GM23248 (cell line): Measurements from ENCODE around the gene DMRT1. TPM values are rescaled to one million over a fixed set of nuclear protein-coding genes. Genes with fewer than 3 reads are reported as not detected.

Experiments used
- DNase-seq: peaks from one replicate; pipeline ENCODE4 v3.0.0-alpha.2; 2015
- H2AFZ ChIP-seq: fragments of 200-600 bp; sonication (generic); 2 replicates; pipeline ENCODE4 v1.6.1; 2016; ENCODE audit warnings: antibody characterized with exemption
- H3F3A ChIP-seq: fragments of 200-600 bp; sonication (generic); 2 replicates; pipeline ENCODE4 v1.6.1; 2016; ENCODE audit warnings: mild to moderate bottlenecking, antibody characterized with exemption, mixed run types; ENCODE audit not compliant: insufficient read depth
- H3K27ac ChIP-seq: fragments of 200-600 bp; sonication (generic); 2 replicates; pipeline ENCODE4 v1.5.1; 2016; ENCODE audit warnings: mild to moderate bottlenecking
- H3K27me3 ChIP-seq: fragments of 200-600 bp; sonication (generic); replicated peaks from 2 replicates; pipeline ENCODE4 v1.6.1; 2016; ENCODE audit warnings: mild to moderate bottlenecking; ENCODE audit not compliant: insufficient read depth
- H3K36me3 ChIP-seq: fragments of 200-600 bp; sonication (generic); 2 replicates; pipeline ENCODE4 v1.6.1; 2016; ENCODE audit warnings: low read depth, mild to moderate bottlenecking
- H3K4me1 ChIP-seq: fragments of 200-600 bp; sonication (generic); 2 replicates; pipeline ENCODE4 v1.6.1; 2016; ENCODE audit warnings: mild to moderate bottlenecking; ENCODE audit not compliant: insufficient read depth
- H3K4me2 ChIP-seq: fragments of 200-600 bp; sonication (generic); one replicate; pipeline ENCODE4 v1.6.1; 2016; ENCODE audit warnings: mild to moderate bottlenecking; ENCODE audit not compliant: unreplicated experiment
- H3K4me3 ChIP-seq: fragments of 200-600 bp; sonication (generic); 2 replicates; pipeline ENCODE4 v1.5.1; 2016; ENCODE audit warnings: mild to moderate bottlenecking
- H3K79me2 ChIP-seq: fragments of 200-600 bp; sonication (generic); 2 replicates; pipeline ENCODE4 v1.6.1; 2016; ENCODE audit warnings: mild to moderate bottlenecking; ENCODE audit not compliant: insufficient read depth
- H3K9ac ChIP-seq: fragments of 200-600 bp; sonication (generic); 2 replicates; pipeline ENCODE4 v1.6.1; 2016; ENCODE audit warnings: mild to moderate bottlenecking
- H3K9me2 ChIP-seq: fragments of 200-600 bp; sonication (generic); 2 replicates; pipeline ENCODE4 v1.6.1; 2016; ENCODE audit warnings: mixed run types, mild to moderate bottlenecking, moderate library complexity; ENCODE audit not compliant: insufficient read depth
- H3K9me3 ChIP-seq: fragments of 200-600 bp; sonication (generic); one replicate; pipeline ENCODE4 v1.6.1; 2017; ENCODE audit warnings: low read depth
- H4K20me1 ChIP-seq: fragments of 200-600 bp; sonication (generic); 2 replicates; pipeline ENCODE4 v1.6.0; 2016; ENCODE audit not compliant: insufficient read depth
- EZH2 ChIP-seq: fragments of 200-600 bp; sonication (generic); IDR thresholded peaks from 2 replicates; pipeline ENCODE4 v1.6.1; 2018; ENCODE audit warnings: antibody characterized with exemption, mild to moderate bottlenecking; ENCODE audit not compliant: insufficient read depth, poor library complexity, severe bottlenecking
- EZH2phosphoT487 ChIP-seq: fragments of 200-600 bp; sonication (generic); IDR thresholded peaks from 2 replicates; pipeline ENCODE4 v1.6.1; 2018; ENCODE audit warnings: antibody characterized with exemption, moderate library complexity, mild to moderate bottlenecking, low read depth; ENCODE audit not compliant: insufficient read depth
- WGBS, 2 experiments: methylation state at CpG; one replicate each; pipeline ENCODE4 v1.1.6; 2015 to 2017; ENCODE audit warnings: low lambda C conversion rate in 2 of 2, low coverage in 1 of 2; ENCODE audit errors: missing lambda C conversion rate in 2 of 2; 5-methylcytosine and 5-hydroxymethylcytosine counted together
- in situ Hi-C: fragments of 300-500 bp; cut with MboI; formaldehyde crosslinking; loops from 2 replicates; pipeline ENCODE4 v1.15.0; 2020
- polyA plus RNA-seq: library from polyadenylated mRNA; unstranded; fragments of >200 nt; fragmentation: Nextera tagmentation; extraction: Ambion mirVana; gene quantifications from 2 replicates; pipeline ENCODE4 v1.2.1, GENCODE V29; 2016
- total RNA-seq: library from RNA; depleted of rRNA; stranded (reverse); fragments of >200 nt; shearing (Covaris generic); gene quantifications from 2 replicates; pipeline ENCODE4 v1.2.3, GENCODE V29; 2014

DMRT1 gene
- total and polyA plus RNA-seq, 2 experiments from 2014 or later: not detected

DNA sequence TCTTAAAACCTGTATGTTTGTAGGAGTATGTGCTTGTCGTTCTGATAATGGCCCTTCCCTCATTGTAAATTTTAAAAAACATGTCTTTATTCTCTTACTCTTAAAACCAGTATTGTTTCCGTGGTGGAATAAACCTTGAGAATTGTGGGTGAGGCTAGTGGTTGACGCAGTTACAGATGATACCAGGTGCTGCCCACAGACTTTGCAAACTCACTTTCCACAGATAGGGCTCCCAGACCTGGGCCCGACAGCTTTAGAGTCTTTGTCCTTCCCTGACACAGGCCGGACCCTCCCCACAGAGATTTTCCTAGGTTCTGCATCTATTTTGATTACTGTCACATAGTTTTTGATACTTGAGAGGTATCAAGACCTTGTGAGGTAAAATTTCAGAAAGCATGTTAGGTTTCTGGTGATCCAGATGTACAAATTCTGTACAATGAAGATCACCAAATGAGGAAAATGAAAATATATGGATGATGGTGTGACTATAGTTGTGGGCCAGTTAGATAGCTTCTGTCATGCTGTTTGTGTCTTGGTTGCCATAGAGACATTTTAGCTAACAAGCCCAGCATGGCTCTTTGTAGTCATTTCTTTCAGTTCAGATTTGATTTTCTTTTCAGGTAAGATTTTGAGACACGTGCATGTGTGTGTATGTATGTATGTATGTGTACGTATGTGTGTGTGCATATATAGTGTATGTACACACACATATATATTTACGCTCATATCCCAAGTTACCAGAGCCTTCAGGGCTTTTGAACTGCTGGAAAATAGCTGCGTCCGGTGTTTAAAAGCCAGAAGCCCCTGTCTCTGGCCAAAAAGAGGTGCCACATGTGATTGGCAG is 33.8 kb downstream of the DMRT1 start:
- Histone ChIP-seq H3F3A (no peaks in the 10 kb centered on the region), H3K9me3 (no peaks in the 10 kb centered on the region), H3K9ac (no peak overlapping the region), H3K4me1 (no peaks in the 10 kb centered on the region), H2AFZ (no peak overlapping the region), H4K20me1 (no peaks in the 10 kb centered on the region), H3K27me3 (0 out of 2 replicates have a peak, but pooled peaks cover 8% of the 10 kb centered on the region), H3K4me2 (no peak overlapping the region), H3K79me2 (no peaks in the 10 kb centered on the region), H3K4me3 (no peak overlapping the region), H3K27ac (no peak overlapping the region), H3K36me3 (no peaks in the 10 kb centered on the region), H3K9me2 (no peaks in the 10 kb centered on the region)
- TF ChIP-seq EZH2: no peak
- no peak for TF ChIP-seq EZH2phosphoT487
- in situ Hi-C loops: no loop called here
- no peak for DNase-seq
- WGBS, 2 experiments: 36 to 39% methylated on average over 10 of the region's 10 CpGs

DNA sequence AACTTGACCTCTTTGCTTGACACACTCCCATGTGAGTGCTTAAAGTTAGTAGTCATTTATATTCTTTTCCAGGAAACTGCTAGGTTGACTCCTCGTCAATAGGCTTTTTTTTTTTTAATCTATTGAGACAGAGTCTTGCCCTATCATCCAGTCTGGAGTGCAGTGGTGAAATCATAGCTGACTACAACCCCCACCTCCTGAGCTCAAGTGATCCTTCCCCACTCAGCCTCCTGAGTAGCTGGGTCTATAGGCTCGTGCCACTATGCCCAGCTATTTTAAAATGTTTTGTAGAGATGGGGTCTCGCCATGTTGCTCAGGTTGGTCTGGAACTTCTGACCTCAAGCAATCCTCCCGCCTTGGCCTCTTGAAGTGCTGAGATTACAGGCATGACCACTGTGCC is 34.9 kb downstream of the DMRT1 start:
- no peak overlapping the region for H2AFZ ChIP-seq
- no peaks in the 10 kb centered on the region for H4K20me1 ChIP-seq
- no peak overlapping the region for H3K27ac ChIP-seq
- H3K4me2 ChIP-seq: no peak overlapping the region
- no peaks in the 10 kb centered on the region for H3K79me2 ChIP-seq
- H3F3A ChIP-seq: no peaks in the 10 kb centered on the region
- TF ChIP-seq EZH2phosphoT487 (no peak), EZH2 (no peak)
- H3K27me3 ChIP-seq: peaks cover 8% of the 10 kb centered on the region; the same call in 1 of the 2 replicates
- WGBS, 2 experiments: 8 to 12% methylated on average over 4 of the region's 4 CpGs
- no peak for DNase-seq
- in situ Hi-C loops: no loop called here
- no peaks in the 10 kb centered on the region for H3K36me3 ChIP-seq
- no peaks in the 10 kb centered on the region for H3K9me3 ChIP-seq
- no peaks in the 10 kb centered on the region for H3K9me2 ChIP-seq
- no peaks in the 10 kb centered on the region for H3K4me1 ChIP-seq
- H3K9ac ChIP-seq: no peak overlapping the region
- no peak overlapping the region for H3K4me3 ChIP-seq

DNA sequence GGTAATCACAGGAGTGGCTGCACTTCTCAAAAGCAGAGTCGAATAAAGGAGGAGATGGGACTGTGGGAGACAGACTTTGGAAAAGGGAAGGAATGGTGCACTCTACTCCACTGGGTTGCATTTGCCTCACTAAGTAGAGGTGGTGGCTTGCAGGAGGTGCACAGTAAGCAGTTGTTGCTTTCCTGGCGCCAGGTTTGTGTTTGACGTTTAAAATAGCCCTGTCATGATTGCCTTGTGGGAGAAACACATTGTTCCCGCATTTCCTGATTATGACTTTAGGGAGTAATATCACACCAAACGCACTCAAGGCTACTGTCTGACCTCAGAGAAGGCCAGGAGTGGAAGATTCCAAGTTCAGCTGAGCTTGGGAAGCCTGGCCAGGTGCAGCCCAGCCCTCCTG is 36.7 kb downstream of the DMRT1 start:
- Histone ChIP-seq H3K9ac (no peak overlapping the region), H3K27me3 (peaks cover 8% of the 10 kb centered on the region; the same call in 1 of the 2 replicates), H3K79me2 (no peaks in the 10 kb centered on the region), H3F3A (no peaks in the 10 kb centered on the region), H3K27ac (no peak overlapping the region), H3K4me1 (no peaks in the 10 kb centered on the region), H3K4me2 (no peak overlapping the region), H3K9me2 (no peaks in the 10 kb centered on the region), H3K9me3 (no peaks in the 10 kb centered on the region), H4K20me1 (no peaks in the 10 kb centered on the region), H2AFZ (no peak overlapping the region), H3K36me3 (no peaks in the 10 kb centered on the region), H3K4me3 (no peak overlapping the region)
- in situ Hi-C loops: no loop called here
- WGBS, 2 experiments: 29 to 33% methylated on average over 5 of the region's 5 CpGs
- no peak for DNase-seq
- TF ChIP-seq EZH2phosphoT487: no peak
- no peak for TF ChIP-seq EZH2

DNA sequence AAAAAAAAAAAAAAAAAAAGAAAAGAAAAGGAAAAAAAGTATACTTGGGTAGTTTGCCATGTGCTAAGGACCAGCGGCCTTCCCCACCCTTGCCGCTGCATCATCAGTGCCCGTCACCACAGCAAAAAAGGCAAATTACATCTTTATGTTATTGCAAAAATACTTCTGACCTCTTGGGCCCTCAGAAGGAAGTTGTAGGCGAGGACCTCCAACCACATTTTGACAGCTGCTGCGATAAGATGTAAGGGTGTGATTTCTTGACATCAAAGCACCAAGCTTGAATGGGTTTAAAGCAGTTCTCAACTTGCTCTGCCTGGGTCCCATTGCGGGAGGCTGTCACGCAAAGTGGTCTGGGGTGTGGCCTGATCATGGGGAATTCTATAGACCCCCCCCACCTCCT is 39.2 kb downstream of the DMRT1 start:
- DNase-seq: no peak
- Histone ChIP-seq H3K9ac (no peak overlapping the region), H3K4me1 (no peaks in the 10 kb centered on the region), H3K79me2 (no peaks in the 10 kb centered on the region), H4K20me1 (no peaks in the 10 kb centered on the region), H3K27ac (no peak overlapping the region), H3K9me2 (no peaks in the 10 kb centered on the region), H3K4me2 (no peak overlapping the region), H3K9me3 (no peaks in the 10 kb centered on the region), H3K27me3 (peaks cover 8% of the 10 kb centered on the region; the same call in 1 of the 2 replicates), H3K4me3 (no peak overlapping the region), H3K36me3 (no peaks in the 10 kb centered on the region), H3F3A (no peaks in the 10 kb centered on the region), H2AFZ (no peak overlapping the region)
- in situ Hi-C loops: no loop called here
- TF ChIP-seq EZH2phosphoT487 (no peak), EZH2 (no peak)
- WGBS, 2 experiments: 26 to 31% methylated on average over 5 to 7 of the region's 7 CpGs
